GM06990 (cell line): Measurements from ENCODE around the gene PRKCA.
"Not testable (repeated sequence)": the region's sequence is repeated elsewhere in the genome, so short reads cannot be mapped to it uniquely, and the experiment has no call there.

Source experiments
- DNase-seq: peaks from one replicate; pipeline ENCODE4 v3.0.0-alpha.2; 2011; ENCODE audit not compliant: insufficient read length; ENCODE audit errors: extremely low read depth
- H3K27me3 ChIP-seq: replicated peaks from 2 replicates; pipeline ENCODE4 v1.6.0; 2011; ENCODE audit warnings: low read length; ENCODE audit not compliant: control insufficient read depth, insufficient read depth
- H3K36me3 ChIP-seq: 2 replicates; pipeline ENCODE4 v1.5.1; 2011; ENCODE audit warnings: low read length; ENCODE audit not compliant: control insufficient read depth, insufficient read depth
- H3K4me3 ChIP-seq: replicated peaks from 2 replicates; pipeline ENCODE4 v1.5.1; 2011; ENCODE audit warnings: low read depth, mild to moderate bottlenecking, control low read depth, low read length
- TF ChIP-seq, protein P1 (sequence below): IDR thresholded peaks from 2 replicates; pipeline ENCODE4 v1.5.1; 2011; ENCODE audit warnings: low read length, control low read depth, mild to moderate bottlenecking, inconsistent platforms; ENCODE audit not compliant: insufficient read depth, poor library complexity, severe bottlenecking

The PRKCA gene

DNA sequence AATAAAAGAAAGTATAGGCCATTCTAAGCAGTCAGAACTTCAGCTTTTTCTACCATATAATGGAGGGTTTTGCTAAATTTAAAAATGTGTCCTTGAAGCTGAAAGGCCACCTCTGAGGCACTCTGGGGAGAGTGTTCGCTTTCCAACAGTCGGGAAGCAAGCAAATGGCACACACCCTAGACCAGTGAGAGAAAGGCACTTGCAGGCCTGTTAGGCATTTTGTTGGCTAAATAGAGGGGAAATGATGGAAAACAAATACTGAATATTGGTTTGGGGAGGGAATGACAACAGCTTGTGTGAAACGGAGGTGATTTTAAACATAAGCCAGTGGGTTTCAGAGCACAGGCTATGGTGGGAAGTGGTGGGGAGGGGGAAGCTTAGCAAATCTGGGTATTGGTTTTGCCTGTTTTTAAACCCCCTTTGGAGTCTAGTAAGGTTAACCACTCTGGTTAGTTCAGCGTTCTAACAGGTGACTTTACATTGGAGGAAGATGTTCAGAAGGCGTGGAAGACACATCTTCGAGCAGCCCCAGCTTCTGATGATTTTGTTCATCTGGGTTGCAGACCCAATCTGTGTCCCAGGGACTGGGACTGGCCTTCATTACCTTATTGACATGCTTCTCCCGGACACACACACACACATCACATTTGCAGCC, 90.5 kb downstream of the PRKCA start:
- Histone ChIP-seq H3K27me3 (no peaks in the 10 kb centered on the region), H3K36me3 (no peaks in the 10 kb centered on the region), H3K4me3 (no peak overlapping the region)
- DNase-seq, result no peak
- TF ChIP-seq, protein P1, sequence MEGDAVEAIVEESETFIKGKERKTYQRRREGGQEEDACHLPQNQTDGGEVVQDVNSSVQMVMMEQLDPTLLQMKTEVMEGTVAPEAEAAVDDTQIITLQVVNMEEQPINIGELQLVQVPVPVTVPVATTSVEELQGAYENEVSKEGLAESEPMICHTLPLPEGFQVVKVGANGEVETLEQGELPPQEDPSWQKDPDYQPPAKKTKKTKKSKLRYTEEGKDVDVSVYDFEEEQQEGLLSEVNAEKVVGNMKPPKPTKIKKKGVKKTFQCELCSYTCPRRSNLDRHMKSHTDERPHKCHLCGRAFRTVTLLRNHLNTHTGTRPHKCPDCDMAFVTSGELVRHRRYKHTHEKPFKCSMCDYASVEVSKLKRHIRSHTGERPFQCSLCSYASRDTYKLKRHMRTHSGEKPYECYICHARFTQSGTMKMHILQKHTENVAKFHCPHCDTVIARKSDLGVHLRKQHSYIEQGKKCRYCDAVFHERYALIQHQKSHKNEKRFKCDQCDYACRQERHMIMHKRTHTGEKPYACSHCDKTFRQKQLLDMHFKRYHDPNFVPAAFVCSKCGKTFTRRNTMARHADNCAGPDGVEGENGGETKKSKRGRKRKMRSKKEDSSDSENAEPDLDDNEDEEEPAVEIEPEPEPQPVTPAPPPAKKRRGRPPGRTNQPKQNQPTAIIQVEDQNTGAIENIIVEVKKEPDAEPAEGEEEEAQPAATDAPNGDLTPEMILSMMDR, result no peak

DNA sequence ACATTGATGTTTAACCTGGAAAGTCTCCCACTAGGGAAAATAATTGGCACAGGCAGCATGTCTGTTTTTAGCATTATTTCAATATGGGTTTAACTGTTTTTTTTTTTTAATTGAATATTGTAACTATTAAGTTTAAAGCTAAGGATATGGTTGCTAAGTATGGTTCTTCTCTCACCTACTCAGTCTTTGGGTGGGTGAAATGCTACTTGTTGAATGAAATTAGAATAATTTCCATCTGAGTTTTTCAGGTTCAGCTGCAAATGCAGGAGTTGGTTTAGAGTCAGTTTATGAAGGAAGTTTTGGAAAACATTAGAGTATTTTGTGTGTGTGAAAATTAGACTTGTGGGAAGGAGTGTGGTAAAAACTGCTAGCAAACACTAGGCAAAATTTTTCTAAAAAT, 93.5 kb downstream of the PRKCA start:
- TF ChIP-seq, protein P1, result no peak
- Histone ChIP-seq H3K36me3 (no peaks in the 10 kb centered on the region), H3K27me3 (no peaks in the 10 kb centered on the region), H3K4me3 (no peak overlapping the region)
- no peak for DNase-seq

DNA sequence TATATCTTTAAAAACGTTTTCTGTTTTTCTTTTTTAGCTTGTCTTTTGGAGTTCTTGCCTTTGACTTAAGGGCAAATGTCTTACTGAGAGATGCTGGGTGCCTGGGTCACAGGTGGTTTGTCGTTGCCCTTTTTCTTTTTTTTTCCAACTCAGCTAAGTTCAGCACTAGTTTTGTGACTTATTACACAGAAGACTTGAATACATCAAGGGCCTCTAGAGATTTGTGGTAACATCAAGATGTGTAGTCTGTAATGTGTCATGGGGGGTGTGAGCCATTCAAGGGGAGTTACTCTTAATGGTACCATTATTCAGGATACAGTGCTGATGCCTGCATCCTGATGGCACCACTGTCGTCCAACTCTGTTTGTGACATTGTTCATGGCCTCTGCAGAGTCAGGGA, 95.1 kb downstream of the PRKCA start:
- H3K27me3 ChIP-seq, result no peaks in the 10 kb centered on the region
- H3K36me3 ChIP-seq, result no peaks in the 10 kb centered on the region
- no peak for DNase-seq
- TF ChIP-seq, protein P1, result no peak
- no peak overlapping the region for H3K4me3 ChIP-seq

DNA sequence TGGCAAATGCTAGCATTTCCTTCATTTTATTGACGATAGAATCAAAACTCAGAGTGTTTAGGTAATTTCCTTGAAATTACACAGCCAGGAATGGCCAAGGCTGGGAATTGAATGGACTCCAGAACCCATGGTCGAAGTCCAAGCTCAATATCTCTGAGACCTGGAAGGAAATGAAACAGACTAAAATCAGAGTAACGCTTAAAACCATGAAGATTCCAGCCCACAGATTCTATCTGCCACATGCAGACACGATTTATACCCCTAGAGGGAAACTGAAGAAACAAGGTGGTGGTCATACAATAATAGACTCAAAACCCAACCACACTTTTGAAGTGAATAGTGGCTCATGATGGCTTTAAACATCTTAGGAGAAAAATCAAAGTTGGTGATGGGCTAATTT, 95.6 kb downstream of the PRKCA start:
- H3K27me3 ChIP-seq, result no peaks in the 10 kb centered on the region
- TF ChIP-seq, protein P1, result no peak
- no peaks in the 10 kb centered on the region for H3K36me3 ChIP-seq
- DNase-seq, result no peak
- H3K4me3 ChIP-seq, result no peak overlapping the region

DNA sequence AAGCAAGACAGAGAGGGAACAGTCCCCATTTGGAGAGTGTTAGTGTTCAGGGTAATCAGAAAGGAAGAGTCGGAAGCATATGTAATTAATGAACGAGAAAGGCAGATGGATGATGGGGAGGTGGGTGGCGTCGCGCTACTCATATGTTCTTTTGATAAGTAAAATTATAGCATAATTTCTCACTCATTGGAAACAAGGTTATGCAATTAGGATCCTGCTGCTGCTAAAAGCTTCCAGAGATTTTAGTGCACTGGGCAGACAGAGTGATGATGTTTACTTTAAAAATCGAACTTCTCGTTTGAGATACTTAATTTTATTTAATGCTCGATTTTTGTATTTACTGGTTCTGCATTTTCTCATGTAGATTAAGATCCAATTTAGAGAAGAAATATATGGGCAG, 96.2 kb downstream of the PRKCA start:
- Histone ChIP-seq H3K36me3 (no peaks in the 10 kb centered on the region), H3K27me3 (no peaks in the 10 kb centered on the region), H3K4me3 (no peak overlapping the region)
- no peak for DNase-seq
- TF ChIP-seq, protein P1, result no peak

DNA sequence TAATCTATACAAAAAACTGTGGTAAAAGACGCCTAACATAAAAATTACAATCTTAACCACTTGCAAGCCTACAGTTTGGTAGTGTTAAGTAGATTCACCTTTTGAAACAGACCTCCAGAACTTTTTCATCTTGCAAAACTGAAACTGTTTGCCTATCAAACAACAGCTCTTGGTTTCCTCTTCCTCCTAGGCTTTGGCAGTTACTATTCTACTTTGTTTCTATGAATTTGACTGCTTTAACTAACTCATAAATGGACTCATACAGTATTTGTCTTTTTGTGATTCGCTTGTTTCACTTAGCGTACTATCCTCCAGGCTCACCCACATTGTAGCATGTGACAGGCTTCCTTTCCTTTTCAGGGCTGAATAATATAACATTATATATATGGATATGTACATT, 97.0 kb downstream of the PRKCA start:
- TF ChIP-seq, protein P1, result no peak
- no peaks in the 10 kb centered on the region for H3K36me3 ChIP-seq

DNA sequence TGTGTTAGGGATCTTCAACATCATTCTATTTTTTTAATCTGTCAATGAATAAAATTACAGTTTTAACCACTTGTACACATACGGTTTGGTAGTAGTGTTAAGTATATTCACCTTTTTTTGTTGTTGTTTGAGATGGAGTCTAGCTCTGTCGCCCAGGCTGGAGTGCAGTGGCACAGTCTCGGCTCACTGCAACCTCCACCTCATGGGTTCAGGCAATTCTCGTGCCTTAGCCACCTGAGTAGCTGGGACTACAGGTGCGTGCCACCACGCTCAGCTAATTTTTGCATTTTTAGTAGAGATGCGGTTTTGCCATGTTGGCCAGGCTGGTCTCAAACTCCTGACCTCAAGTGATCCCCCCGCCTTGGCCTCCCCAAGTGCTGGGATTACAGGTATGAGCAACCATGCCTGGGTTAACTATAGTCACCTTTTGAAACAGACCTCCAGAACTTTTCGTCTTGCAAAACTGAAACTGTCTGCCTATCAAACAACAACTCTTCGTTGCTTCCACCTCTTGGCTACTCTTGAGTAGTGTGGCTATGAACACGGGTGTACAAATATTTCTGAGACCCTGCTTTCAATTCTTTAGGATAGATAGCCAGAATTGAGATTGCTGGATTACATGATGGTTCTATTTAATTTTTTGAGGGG, 97.8 kb downstream of the PRKCA start:
- not testable (repeated sequence) for H3K4me3 ChIP-seq, H3K27me3 ChIP-seq, H3K36me3 ChIP-seq, DNase-seq

More for the DNA sequence above, 97.0 kb downstream of the PRKCA start:
- no peak overlapping the region for H3K4me3 ChIP-seq
- no peak for DNase-seq
- no peaks in the 10 kb centered on the region for H3K27me3 ChIP-seq
